ELF-1 (cell line): Measurements from ENCODE around the gene MAGOHB.
A peak's percentile ranks its signal among the peaks of the same experiment; 100 is the strongest.
"Not testable (repeated sequence)": the region's sequence is repeated elsewhere in the genome, so short reads cannot be mapped to it uniquely, and the experiment has no call there.

ENCODE experiments used
- DNase-seq: peaks from one replicate; pipeline ENCODE4 v3.0.0-alpha.2; 2016; ENCODE audit warnings: low read depth, low spot score

Gene MAGOHB

DNA sequence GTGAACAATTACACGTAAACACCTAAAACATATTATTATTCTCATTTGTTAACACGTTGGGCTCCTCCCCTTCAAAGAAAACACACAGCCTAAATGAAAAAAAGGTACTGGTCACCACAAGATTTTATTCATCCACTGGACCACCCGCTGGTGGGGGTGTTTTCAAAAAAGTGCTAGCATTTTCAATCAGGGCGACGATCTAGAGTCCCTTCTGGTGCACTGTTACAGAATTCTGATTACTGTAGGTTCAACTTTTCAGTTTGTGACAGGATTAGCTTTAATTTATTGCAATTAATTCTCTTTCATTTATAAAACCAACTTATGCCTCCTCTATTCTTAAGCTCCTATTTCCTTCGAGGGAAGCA is 443 bp downstream of the MAGOHB start:
- DNase-seq: no peak

DNA sequence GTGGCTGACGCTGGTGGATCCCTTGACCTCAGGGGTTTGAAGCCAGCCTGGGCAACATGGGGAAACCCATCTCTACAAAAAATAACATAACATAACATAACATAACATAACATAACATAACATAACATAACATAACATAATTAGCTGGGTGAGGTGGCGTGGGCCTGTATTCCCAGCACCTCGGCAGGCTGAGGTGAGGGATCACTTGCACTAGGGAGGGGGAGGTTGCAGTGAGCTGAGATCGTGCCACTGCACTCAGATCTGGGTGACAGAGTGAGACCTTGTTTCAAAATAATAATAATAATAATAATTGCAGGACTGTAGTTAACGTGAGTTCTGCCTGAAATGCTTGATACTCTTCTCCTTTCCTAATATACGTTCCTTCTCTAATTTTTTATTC is 1.3 kb downstream of the MAGOHB start:
- no peak for DNase-seq

DNA sequence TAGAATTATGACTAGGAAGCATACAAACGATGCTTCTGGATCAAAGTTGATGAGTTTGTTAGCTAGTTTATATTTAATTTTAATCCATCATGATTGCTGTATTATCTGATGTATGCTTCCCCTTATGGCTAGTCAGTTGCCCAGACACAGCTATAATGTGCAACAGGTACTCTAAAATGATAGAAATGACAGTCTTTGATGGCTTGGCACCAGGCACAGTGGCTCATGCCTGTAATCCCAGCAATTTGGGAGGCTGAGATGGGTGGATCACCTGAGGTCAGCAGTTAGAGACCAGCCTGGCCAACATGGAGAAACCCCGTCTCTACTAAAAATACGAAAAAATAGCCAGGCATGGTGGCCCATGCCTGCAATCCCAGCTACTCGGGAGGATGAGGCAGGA is 2.2 kb downstream of the MAGOHB start:
- not testable (repeated sequence) for DNase-seq

DNA sequence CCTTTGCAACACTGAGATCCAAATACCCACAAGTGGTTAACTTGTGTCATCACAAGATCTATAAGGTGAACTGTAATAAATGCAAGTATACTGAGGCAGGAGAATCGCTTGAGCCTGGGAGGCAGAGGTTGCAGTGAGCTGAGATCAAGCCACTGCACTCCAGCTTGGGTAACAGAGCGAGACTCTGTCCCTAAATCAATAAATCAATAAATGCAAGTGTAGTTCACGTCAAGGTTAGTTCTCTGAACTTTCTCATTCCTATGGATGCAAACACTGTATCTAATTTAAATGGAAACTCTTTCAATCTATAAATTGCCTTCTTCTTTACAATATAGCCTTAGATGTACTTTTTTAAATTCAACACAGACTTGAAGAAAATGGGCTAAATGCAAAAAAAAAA is 3.2 kb downstream of the MAGOHB start:
- no peak for DNase-seq

DNA sequence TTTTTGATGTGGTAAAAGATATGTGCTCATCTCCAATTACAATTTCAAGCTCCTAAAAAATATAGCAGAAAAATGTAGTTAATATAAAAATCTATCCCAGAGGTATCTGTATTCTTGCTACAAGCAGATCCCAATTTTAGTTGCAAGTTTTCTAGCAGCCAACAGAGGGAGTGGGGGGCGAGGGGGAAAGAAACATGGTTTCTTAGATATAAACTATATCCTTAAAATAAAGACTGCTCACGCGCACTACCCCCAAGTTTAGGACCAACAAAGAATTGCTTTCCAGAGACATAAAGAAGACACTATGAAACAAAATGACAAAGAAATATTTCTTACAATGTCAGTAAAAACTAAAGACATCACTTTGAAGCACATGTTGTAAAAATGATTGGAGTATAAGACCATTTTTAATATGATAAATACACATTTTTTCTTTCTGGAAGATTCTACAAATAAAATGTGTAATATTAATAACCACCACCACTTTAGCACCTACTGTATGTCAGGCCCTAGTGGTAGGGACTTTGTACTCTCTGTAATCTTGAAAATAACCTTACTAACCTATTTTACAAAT is 5.4 kb downstream of the MAGOHB start:
- DNase-seq: no peak

DNA sequence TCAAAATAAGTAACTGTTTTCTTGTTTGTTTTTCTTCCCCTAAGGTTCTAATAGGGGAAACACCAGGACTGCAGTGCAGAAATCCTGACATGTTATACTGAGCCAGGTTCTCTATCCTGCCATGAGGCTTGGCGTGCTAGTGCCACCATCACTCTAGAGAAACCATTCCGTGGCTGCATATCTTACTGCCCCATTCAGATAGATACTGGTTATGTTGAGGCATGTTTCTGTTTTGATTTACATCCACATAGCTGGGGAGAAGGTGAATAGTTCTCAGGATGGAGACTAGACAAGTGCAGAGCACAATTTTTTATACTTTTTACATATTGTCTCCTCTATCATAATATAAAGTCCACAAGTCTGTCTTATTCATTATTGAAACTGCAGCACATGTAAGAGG is 11.5 kb downstream of the MAGOHB start:
- no peak for DNase-seq

DNA sequence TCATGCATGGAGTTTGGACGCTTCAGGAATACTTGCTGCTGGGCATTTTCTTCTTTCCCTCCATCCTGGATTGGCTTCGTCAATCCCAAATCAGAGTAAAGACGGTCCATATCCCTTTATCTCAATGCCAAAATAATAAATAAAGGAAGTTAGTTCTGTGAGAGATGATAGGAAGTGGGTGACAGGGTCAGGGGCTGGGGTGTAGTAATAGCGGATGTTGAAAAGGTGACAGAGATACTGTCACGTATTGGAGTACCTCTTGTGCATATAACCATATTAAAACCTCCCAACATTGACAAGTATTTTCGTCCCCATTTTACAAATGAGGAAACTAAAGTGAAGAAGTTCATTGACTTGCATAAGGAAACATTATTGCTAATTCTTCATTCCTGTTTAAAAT is 12.4 kb downstream of the MAGOHB start:
- no peak for DNase-seq

DNA sequence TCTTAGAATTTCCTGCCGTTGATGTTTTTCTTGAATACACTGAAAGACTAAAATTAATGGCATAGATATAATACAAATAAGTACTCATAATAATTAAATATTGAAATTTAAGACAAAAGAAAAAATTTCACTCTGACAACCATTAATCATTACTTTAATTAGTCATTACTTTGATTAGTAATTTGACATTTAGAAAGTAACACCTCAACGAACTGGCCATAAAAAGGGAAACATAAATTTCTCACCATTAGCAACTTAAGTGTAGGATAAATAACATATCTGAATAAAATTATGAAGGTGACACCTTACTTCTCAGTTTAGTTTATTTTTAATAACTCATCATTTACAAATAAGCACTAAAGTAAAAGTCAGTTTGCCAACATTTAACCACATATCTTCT is 17.5 kb downstream of the MAGOHB start:
- no peak for DNase-seq

DNA sequence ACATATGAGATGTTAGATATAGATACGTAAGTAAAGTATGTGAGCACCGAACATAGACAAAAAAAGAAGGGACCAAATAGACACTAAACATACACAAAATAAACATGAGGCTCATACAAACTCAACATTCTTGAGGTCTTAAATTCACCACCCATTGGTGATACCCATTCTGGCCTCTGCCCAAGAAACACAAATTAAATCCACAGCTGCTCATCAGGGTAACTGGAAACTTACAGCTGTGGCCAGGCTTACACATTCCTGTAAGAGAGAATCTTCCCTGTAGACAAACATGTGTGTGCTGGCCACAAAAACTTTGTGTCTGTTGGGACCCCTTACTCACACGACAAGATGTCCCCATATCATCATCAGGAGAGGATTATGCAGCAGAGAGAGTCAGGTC is 22.4 kb downstream of the MAGOHB start:
- DNase-seq: no peak

DNA sequence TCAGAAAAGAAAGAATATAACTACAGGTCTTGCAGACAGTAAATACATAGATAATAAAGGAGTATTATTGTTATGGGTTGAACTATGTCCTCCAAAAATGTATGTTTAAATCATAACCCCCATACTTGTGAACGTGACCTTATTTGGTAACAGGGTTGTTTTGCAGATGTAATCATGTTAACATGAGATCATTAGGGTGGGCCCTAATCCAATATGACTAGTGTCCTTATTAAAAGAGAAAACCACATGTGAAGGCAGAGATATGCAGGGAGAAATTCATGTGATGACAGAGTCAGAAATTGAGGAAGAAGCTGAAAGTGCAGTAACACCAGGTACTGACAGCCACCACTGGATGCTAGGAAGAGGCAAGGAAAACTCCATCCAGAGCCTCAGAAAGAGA is 29.0 kb downstream of the MAGOHB start:
- DNase-seq: no peak

DNA sequence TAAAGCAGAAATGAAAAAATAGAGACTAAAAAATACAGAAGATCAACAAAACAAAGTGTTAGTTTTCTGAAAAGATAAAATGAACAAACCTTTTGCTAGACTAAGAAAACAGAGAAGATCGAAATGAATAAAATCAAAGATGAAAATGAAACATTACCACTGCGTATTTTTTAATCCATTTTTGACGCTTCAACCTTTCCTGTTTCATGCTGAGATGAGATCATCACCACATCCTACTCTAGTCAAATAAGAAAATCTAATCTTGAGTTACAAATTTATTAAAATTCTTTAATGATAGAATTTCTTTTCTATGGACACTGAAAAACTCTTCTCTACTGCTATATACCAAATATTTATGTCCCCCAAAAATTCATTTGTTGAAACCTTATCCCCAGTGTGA is 30.7 kb downstream of the MAGOHB start:
- DNase-seq: no peak

DNA sequence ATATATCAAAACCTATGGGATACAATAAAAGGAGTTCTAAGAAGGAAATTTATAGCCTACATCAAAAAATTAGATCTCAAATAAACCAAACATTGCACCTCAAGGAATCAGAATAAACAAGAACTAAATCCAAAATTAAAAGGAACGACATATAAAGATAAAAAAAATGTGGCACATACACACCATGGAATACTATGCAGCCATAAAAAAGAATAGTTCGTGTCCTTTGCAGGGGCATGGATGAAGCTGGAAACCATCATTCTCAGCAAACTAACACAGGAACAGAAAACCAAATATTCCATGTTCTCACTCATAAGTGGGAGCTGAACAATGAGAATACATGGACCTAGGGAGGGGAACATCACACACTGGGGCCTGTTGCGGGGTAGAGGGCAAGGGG is 31.3 kb downstream of the MAGOHB start:
- DNase-seq: not testable (repeated sequence)

DNA sequence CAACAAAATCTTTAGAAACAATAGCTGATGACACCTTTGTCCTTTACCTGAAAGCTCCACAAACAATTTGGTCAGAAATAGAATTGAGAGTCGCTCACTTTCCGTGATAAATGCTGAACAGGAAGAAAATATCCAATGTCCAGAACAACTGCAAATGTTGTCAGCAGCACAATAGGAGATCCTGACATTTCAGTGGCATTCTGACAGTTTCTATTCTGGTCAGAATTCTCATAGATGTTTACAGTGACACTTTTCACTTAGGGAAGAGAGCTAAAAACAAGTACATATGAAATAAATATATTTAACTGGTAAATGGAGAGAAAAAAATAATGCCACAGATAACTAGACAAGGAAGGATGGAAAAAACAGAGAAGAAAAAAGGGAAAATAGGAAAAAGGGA is 39.1 kb downstream of the MAGOHB start:
- DNase-seq: no peak

DNA sequence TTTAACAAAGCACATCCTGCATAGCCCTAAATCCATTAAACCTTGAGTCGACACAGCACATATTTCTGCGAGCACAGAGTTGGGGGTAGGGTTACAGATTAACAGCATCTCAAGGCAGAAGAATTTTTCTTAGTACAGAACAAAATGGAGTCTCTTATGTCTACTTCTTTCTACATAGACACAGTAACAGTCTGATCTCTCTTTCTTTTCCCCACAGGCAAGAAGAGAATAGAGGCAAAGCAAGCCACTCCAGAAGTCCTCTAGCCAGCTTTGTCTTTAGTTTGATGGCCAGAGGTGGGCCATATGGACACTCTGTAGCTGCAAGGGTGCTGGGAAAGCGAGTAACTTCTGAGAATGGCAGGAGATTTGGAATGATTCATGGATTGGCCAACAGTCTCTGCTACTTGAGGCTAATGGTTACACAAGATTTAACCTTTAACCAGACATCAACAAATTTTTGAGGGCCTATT is 41.4 kb downstream of the MAGOHB start:
- DNase-seq: peak; percentile 19

DNA sequence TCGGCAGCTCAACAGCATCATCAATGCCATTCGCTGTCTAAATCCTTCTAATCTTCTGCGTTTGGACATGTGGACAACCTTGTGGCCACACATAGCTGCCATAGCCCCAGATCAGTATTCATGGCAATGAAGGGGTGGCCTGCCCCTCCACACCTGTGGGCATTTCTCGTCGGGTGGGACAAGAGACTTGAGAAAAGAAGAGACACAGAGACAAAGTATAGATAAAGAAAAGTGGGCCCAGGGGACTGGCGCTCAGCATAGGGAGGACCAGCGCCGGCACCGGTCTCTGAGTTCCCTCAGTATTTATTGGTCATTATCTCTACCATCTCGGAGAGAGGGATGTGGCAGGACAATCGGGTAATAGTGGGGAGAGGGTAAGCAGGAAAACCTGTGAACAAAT is 42.3 kb downstream of the MAGOHB start:
- peak; percentile 50 for DNase-seq

DNA sequence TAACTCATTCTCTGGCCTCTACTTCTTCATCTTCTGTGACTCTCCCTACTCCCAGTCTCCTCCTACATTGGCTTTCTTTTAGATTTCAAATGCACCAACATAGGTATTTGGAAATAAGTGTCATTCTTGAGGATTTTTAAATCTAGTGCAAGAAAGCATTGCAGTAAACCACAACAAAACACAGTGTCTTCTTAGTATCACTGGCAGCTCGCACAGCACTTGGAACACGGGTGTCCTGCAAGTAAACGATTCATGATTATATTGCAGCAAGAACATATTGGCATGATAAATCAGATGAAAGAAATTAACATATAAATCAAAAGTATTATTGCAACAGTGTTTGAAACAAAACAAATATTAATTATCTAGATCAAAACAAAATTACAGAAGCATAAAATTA is 45.6 kb downstream of the MAGOHB start:
- DNase-seq: no peak

DNA sequence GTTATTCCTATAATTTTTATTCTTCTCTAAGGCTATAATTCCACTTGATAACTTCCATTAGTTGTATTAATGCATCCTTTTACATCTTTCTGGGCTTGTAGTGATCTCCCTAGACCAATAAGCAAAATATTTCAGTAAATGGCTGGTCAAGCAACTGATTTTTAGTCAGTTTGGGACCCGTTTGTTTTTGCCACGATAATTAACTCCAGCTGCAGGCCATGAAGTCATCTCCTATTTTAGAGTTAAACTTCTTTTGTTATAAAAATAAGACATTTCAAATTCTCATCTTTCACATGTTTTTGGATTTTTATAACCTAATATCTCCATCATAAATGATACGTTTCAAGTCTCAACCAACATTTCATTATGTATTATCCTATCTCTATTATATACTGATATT is 49.4 kb downstream of the MAGOHB start:
- DNase-seq: no peak

DNA sequence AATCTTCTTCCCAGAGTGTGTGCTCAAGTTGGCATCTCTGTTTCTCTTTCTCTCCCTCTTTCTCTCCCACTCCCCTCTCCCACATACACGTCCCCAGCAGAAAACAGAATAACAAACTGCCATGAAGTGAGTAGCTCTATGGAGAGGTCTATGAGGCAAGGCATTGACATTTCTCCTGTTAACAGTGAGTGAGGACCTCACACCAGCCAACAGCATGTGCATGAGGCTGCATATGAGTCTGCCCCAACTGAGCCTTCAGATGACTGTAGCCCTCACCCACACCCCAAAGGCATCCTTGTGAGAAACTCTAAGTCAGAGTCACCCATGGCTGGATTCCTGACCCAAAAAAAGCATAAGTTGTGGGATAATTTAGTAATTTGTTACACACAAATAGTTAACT is 50.4 kb downstream of the MAGOHB start:
- DNase-seq: no peak

DNA sequence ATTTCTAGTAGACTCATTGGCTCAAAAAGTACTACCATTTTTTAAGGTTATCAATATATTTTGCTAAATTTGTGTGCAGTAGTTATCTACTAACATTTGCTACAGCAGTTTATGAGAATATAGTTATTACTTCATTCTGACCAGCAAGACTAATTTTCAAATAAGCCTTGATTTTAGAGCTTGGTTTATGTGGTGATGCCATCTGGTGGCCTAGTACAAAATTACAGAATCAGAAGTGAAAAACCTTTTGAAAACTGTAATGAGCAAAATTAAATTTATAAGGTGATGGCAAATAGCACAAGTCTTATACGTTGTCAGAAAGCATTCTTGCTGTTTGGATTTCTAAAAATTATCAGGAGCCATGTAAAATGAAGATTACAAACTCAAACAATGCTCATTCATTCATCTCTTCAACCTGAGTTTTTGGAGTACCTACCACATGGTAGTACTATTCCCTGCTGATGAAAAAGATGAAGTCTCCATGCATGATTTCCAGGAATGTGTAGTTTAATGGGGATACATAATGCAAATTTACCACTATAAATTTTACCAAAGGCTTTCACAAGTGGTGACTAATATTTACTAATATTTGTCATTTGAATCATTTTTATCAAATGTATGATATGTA is 51.0 kb downstream of the MAGOHB start:
- DNase-seq: no peak

DNA sequence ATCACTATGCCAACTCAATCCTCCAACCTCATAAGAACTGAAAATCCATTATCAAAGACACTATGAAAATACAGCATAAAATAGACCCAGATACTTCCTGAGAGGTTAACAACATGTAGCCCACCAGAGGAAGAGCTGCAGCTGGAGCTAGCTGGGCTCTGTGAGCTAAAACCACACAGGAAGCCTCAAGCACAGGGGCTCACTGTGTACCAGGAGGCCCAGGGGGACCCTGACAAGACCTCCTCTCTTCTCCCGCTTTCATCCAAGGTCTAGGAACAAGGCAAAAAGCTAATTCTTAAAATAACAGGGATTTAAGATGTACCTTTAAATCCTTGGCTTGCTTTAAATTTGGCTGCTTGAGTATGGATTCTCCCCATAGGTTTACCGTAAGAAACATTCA is 54.2 kb downstream of the MAGOHB start:
- no peak for DNase-seq

DNA sequence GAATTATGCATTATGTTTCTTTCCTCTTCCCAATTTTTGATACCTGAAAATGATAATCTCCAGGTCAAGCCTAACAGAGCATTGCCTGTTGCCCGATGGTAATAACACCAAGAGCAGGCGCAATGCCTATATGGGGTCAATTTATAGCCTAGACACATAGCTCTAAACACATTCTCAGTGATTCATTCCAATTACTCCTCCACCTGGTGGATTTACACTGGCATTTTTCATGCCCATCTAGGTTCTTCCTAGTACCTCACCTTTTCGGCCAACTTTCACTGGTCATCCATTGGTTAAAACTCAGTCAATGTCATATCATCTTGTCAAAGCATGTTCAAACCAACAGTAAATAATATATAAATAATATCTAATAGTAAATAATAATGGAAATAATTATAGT is 54.6 kb downstream of the MAGOHB start:
- no peak for DNase-seq

DNA sequence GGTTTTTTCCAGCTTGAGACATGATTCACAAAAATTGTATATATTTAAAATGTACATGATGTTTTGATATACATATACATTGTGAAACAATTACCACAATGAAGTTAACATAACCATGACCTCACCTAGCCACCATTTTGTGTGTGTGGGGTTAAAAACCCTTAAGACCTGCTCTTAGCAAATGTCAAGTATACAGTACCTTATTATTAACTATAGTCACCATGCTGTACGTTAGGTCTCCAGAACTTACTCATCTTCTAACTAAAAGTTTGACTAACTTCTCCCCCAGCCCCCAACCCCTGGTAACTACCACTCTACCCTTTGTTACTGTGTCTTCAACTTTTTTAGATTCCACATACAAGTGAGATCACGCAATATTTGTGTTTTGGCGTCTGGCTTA is 55.1 kb downstream of the MAGOHB start:
- no peak for DNase-seq

DNA sequence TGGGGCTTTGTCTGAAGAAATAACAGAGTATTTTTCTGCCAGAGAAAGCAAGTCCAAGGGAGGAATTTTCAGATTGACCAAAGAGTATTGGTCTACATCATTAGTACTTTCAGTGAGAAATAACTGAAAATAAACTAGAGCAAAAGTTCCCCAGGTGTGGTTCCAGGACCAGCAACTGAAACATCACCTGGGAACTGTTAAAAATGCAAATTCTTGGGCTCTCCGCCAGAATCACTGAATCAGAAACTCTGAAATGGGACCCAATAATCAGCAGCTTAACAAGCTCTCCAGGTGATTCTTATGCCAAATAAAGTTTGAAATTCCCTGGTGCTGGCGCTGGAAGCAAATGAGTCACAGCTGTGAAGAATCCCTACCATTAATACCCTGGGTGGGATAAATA is 55.6 kb downstream of the MAGOHB start:
- DNase-seq: no peak

DNA sequence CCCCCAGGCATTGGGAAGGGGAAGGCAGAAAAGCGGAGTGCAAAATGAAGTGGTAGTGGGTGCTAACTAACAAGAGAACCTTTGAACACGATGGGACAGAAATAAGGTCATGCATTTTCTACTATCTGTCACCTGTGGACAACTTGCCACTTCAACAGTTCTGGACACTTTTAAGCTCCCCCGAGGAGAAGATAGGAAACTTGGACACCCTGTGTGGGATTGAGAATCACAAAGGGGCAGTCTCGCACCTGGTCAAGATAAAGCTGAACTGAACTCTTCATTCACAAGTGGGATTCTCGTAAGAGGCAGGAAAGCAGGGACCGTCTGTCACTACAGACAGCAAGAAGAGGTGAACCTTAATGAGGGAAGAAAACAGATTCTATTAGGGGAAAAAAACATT is 56.1 kb downstream of the MAGOHB start:
- no peak for DNase-seq
